ENCODE data around the gene IMMP2L.

DNA sequence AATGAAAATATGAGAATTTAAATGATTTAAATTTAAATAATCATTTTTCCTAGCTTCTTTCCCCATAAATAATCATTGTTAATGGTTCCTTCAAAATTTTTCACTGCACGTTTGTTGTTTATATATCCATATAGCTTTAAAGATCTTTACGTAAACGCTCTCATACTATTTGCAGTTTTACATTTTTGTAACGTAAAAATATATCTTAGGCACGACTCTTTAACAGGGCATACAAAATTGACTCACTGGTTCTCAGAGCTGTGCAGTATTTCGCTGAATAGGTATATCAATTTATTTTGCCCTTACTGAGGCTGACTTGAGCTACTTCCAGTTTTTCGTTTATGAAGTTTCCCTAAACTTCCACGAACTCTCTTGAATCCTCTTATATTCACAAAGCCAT lies 365.6 kb downstream of the IMMP2L start:
- TF ChIP-seq, protein P1, sequence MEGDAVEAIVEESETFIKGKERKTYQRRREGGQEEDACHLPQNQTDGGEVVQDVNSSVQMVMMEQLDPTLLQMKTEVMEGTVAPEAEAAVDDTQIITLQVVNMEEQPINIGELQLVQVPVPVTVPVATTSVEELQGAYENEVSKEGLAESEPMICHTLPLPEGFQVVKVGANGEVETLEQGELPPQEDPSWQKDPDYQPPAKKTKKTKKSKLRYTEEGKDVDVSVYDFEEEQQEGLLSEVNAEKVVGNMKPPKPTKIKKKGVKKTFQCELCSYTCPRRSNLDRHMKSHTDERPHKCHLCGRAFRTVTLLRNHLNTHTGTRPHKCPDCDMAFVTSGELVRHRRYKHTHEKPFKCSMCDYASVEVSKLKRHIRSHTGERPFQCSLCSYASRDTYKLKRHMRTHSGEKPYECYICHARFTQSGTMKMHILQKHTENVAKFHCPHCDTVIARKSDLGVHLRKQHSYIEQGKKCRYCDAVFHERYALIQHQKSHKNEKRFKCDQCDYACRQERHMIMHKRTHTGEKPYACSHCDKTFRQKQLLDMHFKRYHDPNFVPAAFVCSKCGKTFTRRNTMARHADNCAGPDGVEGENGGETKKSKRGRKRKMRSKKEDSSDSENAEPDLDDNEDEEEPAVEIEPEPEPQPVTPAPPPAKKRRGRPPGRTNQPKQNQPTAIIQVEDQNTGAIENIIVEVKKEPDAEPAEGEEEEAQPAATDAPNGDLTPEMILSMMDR (IDR thresholded peaks at IDR 0.05): no peak
- no peak for TF ChIP-seq POLR2A (IDR thresholded peaks at IDR 0.05)

Measured in uterus (tissue), 2 donors.